Prostate gland (tissue), 2 donors: Measurements from ENCODE around the gene CBL. TPM values are rescaled to one million over a fixed set of nuclear protein-coding genes. Genes with fewer than 3 reads are reported as not detected.
"Not testable (repeated sequence)": the region's sequence is repeated elsewhere in the genome, so short reads cannot be mapped to it uniquely, and the experiment has no call there.

Experiments
- DNase-seq: peaks from one replicate; pipeline ENCODE4 v3.0.0-alpha.2; 2019; ENCODE audit warnings: low spot score
- H3K27ac ChIP-seq, 2 donors: fragments of 200-600 bp; sonication (generic); 2 replicates each; pipeline ENCODE4 v1.5.1; 2017 to 2019
- H3K27me3 ChIP-seq: fragments of 200-600 bp; sonication (generic); replicated peaks from 2 replicates; pipeline ENCODE4 v1.5.1; 2019; ENCODE audit not compliant: insufficient read depth
- H3K36me3 ChIP-seq, 2 donors: fragments of 200-600 bp; sonication (generic); 1 replicate in 1 of 2; 2 replicates in 1 of 2; pipeline versions ENCODE4 v1.5.1 to v1.8.1; 2017 to 2019
- H3K4me1 ChIP-seq: fragments of 200-600 bp; sonication (generic); replicated peaks from 2 replicates; pipeline ENCODE4 v1.5.1; 2019
- H3K4me3 ChIP-seq, 2 donors: fragments of 200-600 bp; sonication (generic); 2 replicates each; pipeline ENCODE4 v1.5.1; 2017 to 2019
- H3K9me3 ChIP-seq: fragments of 200-600 bp; sonication (generic); 2 replicates; pipeline ENCODE4 v1.5.1; 2017
- CTCF ChIP-seq, 4 experiments: fragments of 200-600 bp in 2 of 4; fragments of 450-650 bp in 2 of 4; sonication (generic) in 2 of 4; IDR thresholded peaks; 1 replicate in 3 of 4; 2 replicates in 1 of 4; pipeline ENCODE4 v1.5.1; 2016 to 2019; ENCODE audit warnings: antibody characterized with exemption in 4 of 4, mild to moderate bottlenecking in 2 of 4, moderate library complexity in 2 of 4
- POLR2A ChIP-seq: fragments of 450-650 bp; IDR thresholded peaks from one replicate; pipeline ENCODE4 v1.6.1; 2016; ENCODE audit warnings: antibody characterized with exemption, mild to moderate bottlenecking
- POLR2AphosphoS5 ChIP-seq: sonication (generic); formaldehyde crosslinking; IDR thresholded peaks from one replicate; pipeline ENCODE4 v1.6.1; 2017; ENCODE audit warnings: antibody characterized with exemption
- WGBS: methylation state at CpG from one replicate; pipeline ENCODE4 v1.1.5; 2018; 5-methylcytosine and 5-hydroxymethylcytosine counted together
- intact Hi-C: fragments of 100-400 bp; cut with DNase I; formaldehyde crosslinking; loops from one replicate; pipeline ENCODE4 v1.14.2; 2022
- total RNA-seq, 2 donors: library from RNA; depleted of rRNA; stranded (reverse); fragments of >200 nt; gene quantifications; one replicate each; pipeline ENCODE4 v1.1.0, GENCODE V29; 2016

The CBL gene
- total RNA-seq, 2 donors from 2014 or later, result 9.8 to 38.8 TPM

- WGBS, result 83% methylated on average over 8 of the region's 8 CpGs
- no peaks in the 10 kb centered on the region for H3K4me1 ChIP-seq
- intact Hi-C loops, result no loop called here
- TF ChIP-seq POLR2AphosphoS5, result no peak
- no peak for TF ChIP-seq POLR2A
- no peak for TF ChIP-seq CTCF (IDR thresholded peaks at IDR 0.05)
- H3K27ac ChIP-seq, result no peak overlapping the region
- H3K27me3 ChIP-seq, result no peaks in the 10 kb centered on the region
- H3K36me3 ChIP-seq, result no peaks in the 10 kb centered on the region
- no peaks in the 10 kb centered on the region for H3K9me3 ChIP-seq
- H3K4me3 ChIP-seq, result no peak overlapping the region
- no peak for DNase-seq
Observed at GRCh38 chr11:119188887-119189286, 17.3 kb upstream of the CBL start.

DNA sequence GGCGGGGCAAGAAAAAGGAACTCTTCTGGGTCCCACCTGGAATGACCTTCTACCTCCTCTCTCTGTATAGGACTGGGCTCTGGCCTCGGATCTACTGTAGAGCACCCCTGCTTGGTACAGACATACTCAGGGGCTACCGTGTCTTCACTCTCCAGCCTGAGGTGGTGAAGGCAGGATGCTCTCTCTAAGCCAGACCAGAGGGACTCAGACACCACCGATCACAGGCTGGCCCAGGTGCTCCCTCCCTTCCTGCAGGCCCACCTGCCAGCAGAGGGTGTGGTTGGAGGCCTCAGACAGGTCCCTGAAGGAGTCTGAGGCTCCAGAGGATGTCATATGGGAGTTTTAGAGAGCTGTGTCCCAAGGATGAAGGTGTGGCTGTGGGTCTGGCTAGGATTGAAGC, 16.7 kb upstream of the CBL start:
- Histone ChIP-seq H3K4me1 (no peaks in the 10 kb centered on the region), H3K9me3 (no peaks in the 10 kb centered on the region), H3K36me3 (no peaks in the 10 kb centered on the region), H3K27ac (no peak overlapping the region), H3K4me3 (no peak overlapping the region), H3K27me3 (no peaks in the 10 kb centered on the region)
- 85% methylated on average over 4 of the region's 4 CpGs for WGBS
- intact Hi-C loops, result no loop called here
- TF ChIP-seq POLR2A, result no peak
- TF ChIP-seq POLR2AphosphoS5, result no peak
- TF ChIP-seq CTCF (IDR thresholded peaks at IDR 0.05), result no peak
- DNase-seq, result no peak

DNA sequence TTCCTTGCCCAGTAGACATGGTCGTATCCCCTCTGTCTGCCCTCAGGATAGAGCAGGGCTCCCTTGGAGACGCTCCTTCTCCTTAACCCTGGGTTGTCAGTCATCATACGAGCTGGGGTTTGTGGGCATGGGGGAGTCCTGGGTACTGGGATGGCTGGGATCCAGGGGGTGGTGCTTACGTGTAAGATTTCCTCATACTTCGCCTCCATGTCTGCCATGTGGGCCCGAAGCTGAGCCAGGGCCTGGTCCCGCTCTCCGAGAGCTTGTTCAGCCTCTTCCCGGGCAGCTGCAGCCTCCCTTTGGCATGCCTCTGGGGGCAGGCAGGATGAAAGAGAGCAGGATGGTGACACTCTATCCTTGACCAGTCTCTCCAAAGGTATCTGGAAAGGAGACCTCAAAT, 15.6 kb upstream of the CBL start:
- 77% methylated on average over 9 of the region's 9 CpGs for WGBS
- intact Hi-C loops, result no loop called here
- no peak overlapping the region for H3K4me3 ChIP-seq
- DNase-seq, result no peak
- no peaks in the 10 kb centered on the region for H3K27me3 ChIP-seq
- H3K9me3 ChIP-seq, result no peaks in the 10 kb centered on the region
- H3K36me3 ChIP-seq, result no peaks in the 10 kb centered on the region
- H3K27ac ChIP-seq, result no peak overlapping the region
- no peak for TF ChIP-seq POLR2AphosphoS5
- no peak for TF ChIP-seq CTCF (IDR thresholded peaks at IDR 0.05)
- no peak for TF ChIP-seq POLR2A
- H3K4me1 ChIP-seq, result no peaks in the 10 kb centered on the region

DNA sequence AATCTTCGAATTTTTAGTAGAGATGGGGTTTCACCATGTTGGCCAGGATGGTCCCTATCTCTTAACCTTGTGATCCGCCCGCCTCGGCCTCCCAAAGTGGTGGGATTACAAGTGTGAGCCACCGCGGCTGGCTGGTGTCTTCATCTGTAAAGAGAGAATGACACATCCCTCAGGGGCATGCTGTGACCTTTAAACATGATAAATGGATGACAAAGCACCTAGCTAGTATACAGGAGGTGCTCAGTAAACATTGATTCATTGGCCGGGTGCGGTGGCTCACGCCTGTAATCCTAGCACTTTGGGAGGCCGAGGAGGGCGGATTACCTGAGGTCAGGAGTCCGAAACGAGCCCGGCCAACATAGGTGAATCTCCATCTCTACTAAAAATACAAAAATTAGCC, 14.9 kb upstream of the CBL start:
- H3K9me3 ChIP-seq, H3K27me3 ChIP-seq, H3K27ac ChIP-seq, H3K4me3 ChIP-seq, DNase-seq, H3K36me3 ChIP-seq, H3K4me1 ChIP-seq, intact Hi-C loops: not testable (repeated sequence)
- WGBS, result 92% methylated on average over 14 of the region's 14 CpGs

GRCh38 chr11:119192111-119192510, 14.0 kb upstream of the CBL start:
- Histone ChIP-seq H3K36me3 (no peaks in the 10 kb centered on the region), H3K27me3 (no peaks in the 10 kb centered on the region), H3K4me1 (no peaks in the 10 kb centered on the region), H3K9me3 (no peaks in the 10 kb centered on the region), H3K4me3 (no peak overlapping the region), H3K27ac (no peak overlapping the region)
- WGBS, result 92% methylated on average over 3 of the region's 3 CpGs
- intact Hi-C loops, result no loop called here
- TF ChIP-seq CTCF (IDR thresholded peaks at IDR 0.05), result no peak
- no peak for TF ChIP-seq POLR2A
- TF ChIP-seq POLR2AphosphoS5, result no peak
- no peak for DNase-seq
